GM18502 (cell line): ENCODE results near the gene SPHK2.

Source experiments
- ATAC-seq: cut with Tn5 transposase; IDR thresholded peaks from one replicate; pipeline ENCODE4 v1.9.1; 2021; ENCODE audit warnings: mild to moderate bottlenecking; ENCODE audit not compliant: unreplicated experiment, poor library complexity

The SPHK2 gene

DNA sequence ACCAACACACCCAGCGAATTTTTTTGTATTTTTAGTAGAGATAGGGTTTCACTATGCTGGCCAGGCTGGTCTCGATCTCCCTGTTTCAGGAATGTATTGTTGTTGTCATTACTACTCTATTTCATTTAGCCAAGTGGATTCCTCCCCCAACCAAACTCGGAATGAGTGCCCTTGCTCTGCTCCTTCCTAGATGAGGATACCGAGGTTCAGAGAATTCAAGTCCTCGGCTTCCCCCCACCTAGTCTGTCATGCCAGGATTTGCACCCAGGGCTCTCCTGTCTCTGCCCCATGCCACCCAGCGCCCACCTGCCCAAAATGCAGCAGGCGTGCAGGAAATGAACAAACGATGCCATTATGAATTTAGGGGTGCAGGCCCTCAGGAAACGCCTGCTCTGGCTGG is 16.3 kb upstream of the SPHK2 start:
- ATAC-seq = no peak

DNA sequence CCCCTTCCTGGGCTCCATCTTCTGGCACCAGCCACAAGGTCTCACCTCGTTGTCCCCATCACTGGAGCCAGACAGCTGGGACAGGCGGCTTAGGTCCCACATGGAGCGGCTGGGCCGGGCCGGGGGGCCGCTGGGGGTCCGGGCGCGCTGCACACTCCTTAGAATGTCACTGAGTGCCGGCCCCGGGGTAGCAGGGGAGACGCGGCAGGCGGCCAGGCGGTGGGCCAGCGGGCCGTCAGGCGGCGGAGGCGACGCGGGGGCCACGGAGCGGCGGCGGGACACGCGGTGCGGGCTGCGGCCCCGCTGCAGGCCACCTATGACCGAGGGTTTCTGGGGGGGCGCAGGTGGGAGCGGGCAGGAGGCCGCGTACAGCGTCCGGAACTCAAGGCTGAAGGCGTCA is 15.9 kb upstream of the SPHK2 start:
- no peak for ATAC-seq

DNA sequence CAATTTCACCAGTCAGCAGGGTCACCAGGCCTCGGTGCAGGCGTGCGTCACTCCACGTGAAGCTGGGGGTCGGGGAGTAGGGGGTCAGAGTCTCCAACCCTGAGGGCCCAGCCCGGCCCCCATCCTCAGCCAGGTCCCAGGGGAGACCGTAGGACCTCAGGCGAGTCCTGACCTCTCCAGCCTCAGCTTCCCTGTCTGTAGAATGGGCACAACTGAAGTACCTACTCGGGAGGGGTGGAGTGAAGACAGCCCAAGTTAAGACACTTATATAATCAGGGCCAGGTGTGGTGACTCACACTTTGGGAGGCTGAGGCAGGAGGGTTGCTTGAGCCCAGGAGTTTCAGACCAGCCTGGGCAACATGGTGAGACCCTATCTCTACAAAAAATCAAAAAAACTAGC is 15.5 kb upstream of the SPHK2 start:
- no peak for ATAC-seq

DNA sequence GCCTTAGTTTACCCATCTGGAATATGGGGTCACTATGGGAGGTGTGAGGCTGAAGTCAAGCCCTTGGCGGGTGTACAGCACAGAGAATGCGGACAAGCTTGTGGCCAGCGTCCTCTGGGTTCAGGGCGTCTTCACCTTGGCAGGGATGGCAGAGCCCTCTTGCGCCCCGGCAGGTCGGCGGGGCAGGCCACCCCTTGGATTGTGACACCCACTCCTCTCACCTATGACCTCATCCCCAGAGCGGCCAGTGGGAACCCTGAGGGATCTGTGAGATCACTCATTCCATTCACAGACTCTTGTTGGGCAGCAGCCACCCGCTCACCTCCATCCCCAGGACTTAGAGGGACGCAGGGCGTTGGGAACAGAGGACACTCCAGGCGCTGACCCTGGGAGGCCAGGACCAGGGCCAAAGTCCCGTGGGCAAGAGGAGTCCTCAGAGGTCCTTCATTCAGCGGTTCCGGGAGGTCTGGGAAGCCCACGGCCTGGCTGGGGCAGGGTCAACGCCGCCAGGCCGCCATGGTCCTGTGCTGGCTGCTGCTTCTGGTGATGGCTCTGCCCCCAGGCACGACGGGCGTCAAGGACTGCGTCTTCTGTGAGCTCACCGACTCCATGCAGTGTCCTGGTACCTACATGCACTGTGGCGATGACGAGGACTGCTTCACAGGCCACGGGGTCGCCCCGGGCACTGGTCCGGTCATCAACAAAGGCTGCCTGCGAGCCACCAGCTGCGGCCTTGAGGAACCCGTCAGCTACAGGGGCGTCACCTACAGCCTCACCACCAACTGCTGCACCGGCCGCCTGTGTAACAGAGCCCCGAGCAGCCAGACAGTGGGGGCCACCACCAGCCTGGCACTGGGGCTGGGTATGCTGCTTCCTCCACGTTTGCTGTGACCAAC is 12.6 kb upstream of the SPHK2 start, which contains the start of gene SPACA4:
TSS of gene SPACA4 (plus strand) at position 280 of the 896 bp plus-strand sequence. CDS start at position 517, 237 bp downstream.
- no peak for ATAC-seq

DNA sequence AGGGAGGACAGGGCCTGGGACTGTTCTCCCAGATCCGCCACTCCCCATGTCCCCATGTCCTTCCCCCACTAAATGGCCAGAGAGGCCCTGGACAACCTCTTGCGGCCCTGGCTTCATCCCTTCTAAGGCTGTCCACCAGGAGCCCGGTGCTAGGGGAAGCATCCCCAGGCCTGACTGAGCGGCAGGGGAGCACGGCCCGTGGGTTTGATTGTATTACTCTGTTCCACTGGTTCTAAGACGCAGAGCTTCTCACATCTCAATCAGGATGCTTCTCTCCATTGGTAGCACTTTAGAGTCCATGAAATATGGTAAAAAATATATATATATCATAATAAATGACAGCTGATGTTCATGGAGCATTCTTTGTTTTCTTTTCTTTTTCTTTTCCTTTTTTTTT is 11.9 kb upstream of the SPHK2 start:
- ATAC-seq = no peak

DNA sequence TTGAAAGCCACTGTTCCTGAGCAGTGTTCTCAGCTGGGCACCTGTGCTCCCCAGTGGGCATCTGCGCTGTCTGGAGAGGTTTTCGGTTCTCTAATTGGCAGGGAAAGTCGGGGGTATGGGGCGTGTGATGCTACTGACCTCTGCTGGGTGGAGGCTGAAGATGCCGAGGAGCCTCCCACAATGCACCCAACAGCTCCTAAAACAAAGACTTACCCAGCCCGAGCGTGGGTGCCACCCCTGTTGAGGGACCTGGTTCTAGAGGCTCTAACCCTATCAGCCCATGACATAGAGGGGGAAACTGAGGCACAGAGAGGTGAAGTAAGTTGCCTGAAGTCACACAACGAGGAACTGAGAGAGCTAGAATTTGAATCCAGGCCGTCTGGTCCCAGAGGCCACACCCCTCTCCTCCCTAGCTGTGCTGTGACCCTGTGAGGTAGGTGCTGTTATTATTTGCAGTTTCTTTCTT is 10.5 kb upstream of the SPHK2 start:
- no peak for ATAC-seq

DNA sequence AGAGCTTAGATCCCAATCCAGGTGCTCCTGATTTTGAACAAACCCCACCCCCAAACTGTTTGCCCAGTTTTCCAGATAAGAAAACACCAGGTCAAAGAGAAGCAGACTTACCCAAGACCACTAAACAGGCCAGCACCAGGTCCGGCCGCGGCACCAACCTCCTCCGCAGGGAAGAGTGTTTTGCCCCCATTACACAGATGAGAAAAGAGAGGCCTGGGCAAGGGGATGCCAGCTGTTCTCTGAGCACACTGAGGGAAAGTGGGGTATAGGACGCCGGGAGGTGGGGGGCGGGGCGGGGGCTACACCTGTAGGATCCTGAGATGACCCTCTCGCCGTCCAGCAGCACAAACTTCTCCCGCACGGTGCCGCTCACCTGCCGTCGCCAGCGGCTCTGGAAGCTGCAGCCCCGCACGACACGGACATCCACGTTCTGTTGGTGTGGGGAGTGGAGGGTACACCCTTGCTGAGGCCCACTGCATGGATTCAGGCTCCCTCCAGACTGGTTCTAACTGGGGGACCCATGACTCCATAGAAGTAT is 9.7 kb upstream of the SPHK2 start:
- ATAC-seq = no peak

DNA sequence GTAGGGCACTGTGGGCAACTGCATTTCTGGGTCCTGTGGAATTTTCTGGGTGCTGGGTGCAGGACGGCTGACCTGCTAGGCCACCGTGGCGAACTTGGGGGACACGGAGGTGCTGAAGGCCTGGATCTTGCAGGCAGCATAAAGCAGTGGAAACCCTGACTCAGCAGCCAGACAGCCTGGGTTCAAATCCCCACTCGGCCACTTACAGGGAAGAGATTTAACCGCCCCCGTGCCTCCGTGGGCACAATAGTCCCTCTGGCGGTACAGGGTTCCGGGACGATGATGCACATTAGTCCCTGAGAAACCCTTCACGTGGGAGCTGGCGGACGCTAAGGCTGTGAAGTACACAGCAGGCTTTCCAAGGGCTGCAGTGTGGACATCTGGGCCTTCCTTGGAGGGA is 7.4 kb upstream of the SPHK2 start:
- no peak for ATAC-seq

DNA sequence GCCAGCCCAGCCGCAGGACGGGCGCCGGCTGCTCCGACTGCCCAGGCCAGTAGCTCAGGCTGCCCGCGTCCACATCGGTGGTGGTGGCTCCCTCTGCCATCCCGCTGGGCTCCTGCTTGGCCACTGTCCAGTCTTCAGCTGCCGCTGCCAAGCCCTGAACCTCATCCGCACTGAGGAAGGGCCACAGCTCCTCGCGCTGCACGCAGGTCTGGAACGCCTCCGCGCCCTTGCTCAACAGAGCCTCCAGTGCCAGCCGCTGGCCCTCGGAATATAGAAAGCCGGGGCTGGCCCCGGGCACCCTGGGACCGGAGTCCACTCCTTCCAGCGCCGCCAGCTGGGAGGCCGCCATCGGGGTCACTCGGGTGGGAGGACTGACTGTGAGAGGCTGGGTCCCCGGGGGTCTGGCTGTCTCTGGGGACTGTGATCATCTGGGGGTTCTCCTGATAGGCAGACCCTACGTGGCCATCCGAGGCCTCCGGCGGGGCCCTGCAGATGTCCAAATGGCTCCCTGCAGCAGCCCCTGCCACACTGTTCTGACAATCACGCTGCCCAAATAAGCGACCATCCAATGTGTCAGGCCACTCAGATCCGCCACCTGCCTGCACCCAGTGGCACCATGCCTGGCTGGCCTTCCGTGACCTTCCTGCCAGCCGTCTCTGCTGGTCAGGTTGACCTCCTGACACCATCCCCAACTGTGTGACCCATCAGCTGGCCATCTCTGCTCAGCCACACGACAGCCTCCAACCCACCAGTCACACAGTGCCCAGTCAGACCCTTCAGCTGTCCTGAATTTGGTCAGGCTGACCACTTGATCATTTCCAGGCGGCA is 6.1 kb upstream of the SPHK2 start:
- ATAC-seq = no peak

DNA sequence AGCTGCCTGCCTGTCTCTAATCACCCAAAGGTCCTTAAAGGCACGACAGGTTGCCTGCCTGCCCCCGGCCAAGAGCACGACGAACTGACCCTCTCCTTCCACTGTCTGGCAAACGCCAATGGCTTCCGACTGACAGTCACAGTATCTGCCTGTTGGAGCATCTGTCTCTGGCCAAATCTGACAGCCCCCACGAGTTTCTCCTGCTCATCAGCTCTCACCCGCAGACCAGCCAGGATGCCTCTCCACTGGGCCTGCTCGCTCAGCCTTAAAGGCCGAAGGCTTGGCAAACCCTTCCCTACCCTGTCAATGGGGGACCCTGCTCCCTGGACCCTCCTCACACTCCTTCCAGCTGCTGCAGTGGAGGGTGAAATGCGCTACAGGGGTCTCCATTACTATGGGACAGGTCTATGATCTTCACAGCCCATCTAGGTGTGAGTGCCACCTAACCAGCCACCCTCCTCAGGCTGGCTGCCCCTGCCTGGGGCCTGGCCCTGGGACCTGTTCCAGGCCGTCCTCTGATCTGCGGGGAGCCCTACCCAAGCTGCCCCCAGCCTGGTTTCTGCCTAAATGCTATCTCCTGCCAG is 5.4 kb upstream of the SPHK2 start:
- ATAC-seq = no peak

DNA sequence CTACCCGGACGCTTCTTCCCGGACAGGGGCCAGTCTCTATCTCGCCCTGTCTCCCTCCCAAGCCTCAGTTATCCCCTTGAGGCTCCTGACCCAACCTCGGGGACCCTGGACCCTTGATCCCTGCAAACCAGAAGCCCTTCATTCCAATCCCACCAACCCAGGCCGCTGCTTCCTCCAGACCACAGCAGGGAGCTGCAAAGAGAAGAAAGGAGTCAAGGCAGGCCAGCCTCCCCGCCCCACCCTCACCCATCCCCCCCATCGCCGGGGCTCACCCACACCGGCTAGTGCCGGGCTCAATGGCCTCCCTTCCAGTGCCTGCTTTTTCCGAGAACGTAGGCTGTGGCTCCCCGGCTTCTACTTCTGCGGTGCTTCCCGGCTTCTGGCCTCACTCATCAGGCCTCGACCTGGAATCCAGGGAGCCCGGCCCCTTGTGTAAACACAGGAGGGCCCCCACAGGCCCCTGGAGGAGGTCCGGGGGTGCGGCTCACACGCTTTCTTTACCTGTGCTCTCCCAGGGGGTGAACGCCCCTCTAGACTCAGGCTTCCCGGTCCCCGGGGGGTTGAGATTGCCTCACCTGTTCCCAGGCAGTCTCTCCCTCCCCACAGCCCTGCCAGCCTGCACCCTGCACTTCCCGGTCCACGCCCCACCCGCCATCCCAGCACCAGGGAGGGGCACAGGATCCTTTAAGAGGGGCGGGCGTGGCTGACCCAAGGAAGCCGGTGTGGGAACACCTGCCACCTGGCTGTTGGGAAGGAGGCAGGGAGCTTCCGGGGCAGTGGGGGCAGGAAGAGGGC is 4.7 kb upstream of the SPHK2 start, which contains the start of gene FAM83E:
TSS of gene FAM83E (minus strand) at position 641 of the 795 bp plus-strand sequence. CDS start 1,704 bp downstream, outside the sequence.
- no peak for ATAC-seq

DNA sequence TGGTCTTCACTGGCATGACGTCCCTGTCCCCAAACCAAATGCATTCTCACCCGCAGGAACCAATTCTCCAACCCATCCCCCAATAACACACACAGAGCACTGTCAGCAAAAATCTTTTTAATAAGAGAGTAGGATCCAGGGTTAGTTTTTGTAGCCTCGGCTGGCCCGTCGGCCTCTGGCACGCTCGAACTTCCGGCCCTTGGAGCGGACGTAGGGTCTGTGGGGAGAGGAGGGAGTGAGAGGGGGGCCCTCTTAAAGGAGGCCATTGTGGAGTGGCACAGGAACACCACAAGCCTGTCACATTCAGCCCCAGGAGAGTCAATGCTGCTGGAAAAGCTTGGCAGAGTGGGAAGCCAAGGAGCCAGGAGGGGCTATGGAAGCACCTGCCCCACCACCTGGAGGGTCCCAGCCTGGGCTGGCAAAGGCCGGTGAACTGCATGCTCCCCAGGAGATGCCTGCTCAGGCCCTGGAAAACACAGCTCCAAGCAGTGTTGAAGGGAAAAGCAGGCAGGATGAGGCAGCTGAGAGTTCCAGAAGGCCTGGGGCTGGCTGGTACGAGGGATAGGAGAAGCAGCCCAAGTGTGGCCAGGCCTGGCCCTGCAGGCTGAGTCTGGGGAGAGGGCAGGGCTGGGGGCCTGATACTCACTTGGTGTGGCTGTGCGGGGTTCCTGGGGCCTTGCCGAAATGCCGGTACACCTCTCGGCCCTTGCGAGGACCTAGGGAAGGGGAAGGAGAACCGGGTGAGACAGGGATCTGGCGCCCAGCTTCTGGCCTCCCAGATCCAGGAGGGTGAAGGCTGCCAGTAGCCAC is 3.9 kb upstream of the SPHK2 start:
- ATAC-seq = no peak

DNA sequence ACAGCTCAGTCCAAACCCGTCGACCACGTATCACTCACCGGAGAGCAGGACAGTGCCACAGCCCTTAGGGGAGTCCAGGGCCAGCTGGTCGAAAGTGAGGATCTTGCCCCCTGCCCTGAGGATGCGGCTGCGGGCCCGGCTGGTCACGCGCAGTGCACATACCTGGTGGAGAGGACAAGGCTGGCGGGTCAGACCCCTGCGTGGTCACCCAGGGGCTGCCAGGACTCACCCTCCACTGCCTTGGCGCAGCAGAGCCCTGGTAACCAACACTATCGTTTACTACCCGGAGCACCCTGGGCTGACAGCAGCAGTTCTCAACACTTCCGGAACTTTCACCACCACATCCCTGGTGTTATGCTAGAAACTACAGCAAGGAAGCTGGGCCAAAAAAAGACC is 3.3 kb upstream of the SPHK2 start:
- no peak for ATAC-seq

DNA sequence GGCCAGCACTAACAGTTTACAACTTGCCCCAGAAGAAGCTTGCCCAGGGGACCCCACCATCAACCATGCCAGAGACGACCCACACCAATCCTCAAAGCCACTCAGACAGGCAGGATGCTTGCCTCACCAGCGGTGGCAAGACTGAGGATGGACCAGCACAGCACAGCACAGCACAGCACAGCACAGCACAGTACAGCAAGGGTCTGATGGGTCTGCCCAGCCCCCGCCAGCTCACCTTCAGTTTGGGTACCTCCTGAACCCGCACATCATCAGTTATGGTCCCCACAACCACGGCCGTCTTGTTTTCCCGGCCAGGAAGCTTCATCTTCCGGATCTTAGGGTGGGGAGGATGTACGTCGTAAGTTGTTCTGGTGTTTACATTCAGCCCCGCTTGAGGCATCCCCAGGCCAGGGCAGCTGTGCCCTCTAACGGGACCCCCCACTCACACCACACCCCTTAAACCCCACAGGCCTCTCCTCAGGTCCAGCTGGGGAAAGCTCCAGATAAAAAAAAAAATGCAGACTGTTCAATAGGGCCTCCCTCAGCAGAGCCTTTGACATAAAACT is 2.7 kb upstream of the SPHK2 start:
- no peak for ATAC-seq

DNA sequence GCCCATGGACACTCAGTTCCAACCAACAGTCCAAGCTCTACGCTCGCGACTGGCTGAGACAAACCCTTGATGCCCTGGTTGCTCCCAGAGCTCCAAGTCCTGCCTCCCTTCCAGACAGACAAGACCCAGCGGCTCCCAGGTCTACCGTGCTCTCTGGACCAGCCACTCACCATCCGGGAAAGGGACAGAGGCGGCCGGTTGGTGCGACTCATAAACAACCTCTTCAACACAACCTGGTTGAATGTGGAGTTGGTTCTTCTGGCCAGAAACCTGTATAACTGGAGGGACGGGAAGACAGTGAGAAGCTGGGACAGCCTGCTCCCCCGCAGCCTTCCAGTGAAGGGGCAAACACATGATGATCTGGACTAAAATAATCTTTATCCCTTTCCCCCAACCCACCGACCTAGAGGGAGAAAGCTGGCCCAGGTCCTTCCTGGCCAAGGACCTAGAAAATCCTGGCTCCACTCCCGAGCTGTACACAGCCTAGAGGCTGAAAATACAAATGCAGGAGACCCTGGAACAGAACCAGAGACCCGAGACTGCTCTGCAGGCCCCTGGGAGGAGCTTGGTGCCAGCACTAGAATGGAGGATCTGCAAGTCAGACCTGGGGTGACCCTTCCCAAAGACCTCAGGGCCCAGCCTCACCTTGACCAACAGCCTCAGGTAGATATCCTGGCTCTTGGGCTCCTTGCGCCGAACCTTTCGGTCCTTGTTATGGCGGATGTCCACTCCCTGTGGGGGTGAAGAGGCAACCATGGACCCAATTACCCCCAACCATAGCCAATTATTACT is 2.0 kb upstream of the SPHK2 start:
- ATAC-seq = no peak

DNA sequence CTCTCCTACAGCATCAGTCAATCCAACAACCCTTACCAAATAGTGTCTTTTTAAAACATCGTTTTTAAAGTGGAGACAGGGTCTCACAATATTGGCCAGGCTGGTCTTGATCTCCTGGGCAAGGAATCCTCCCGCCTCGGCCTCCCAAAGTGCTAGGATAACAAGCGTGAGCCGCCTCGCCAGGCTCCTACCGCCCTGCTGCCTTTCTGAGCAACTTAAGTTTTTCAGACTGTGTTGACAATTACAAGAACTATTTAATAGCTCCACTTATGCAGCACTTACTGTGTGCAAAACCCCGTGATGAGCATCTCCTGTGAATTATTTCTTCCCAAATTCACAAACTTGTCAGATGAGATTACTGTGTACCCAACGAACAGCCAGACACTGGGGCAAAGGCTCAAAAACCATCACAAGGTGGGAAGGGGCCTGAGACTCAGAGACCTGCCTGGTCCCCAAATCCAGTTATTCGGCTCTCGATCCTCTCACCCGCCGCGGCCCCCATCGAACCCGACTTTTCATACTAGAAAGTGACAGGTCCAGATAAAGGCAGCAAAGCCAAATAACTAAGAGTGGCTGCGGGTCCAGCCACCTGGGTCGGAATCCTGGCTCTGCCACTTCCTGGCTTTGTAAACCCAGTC is 909 bp upstream of the SPHK2 start:
- ATAC-seq = no peak
